Suprapubic skin (tissue), 4 donors: Measurements from ENCODE around the gene LRMDA. TPM values are rescaled to one million over a fixed set of nuclear protein-coding genes. Genes with fewer than 3 reads are reported as not detected.

Source experiments
- DNase-seq, 2 donors: peaks; one replicate each; pipeline ENCODE4 v3.0.0-alpha.2; 2019; ENCODE audit warnings: low spot score in 2 of 2
- H3K27ac ChIP-seq: fragments of 200-600 bp; sonication (generic); one replicate; pipeline ENCODE4 v1.5.1; 2019
- H3K27me3 ChIP-seq: fragments of 200-600 bp; sonication (generic); one replicate; pipeline ENCODE4 v1.5.1; 2019
- H3K36me3 ChIP-seq: fragments of 200-600 bp; sonication (generic); one replicate; pipeline ENCODE4 v1.5.1; 2019
- H3K4me1 ChIP-seq: fragments of 200-600 bp; sonication (generic); one replicate; pipeline ENCODE4 v1.5.1; 2019
- H3K4me3 ChIP-seq: fragments of 200-600 bp; sonication (generic); one replicate; pipeline ENCODE4 v1.5.1; 2019; ENCODE audit warnings: mild to moderate bottlenecking
- H3K9me3 ChIP-seq: fragments of 200-600 bp; sonication (generic); one replicate; pipeline ENCODE4 v1.5.1; 2019
- EP300 ChIP-seq: sonication (generic); formaldehyde crosslinking; IDR thresholded peaks from one replicate; pipeline ENCODE4 v1.6.1; 2017; ENCODE audit warnings: antibody characterized with exemption
- POLR2A ChIP-seq, 2 donors: fragments of 450-650 bp; IDR thresholded peaks; one replicate each; pipeline ENCODE4 v1.6.1; 2017; ENCODE audit warnings: antibody characterized with exemption in 2 of 2, mild to moderate bottlenecking in 2 of 2, moderate library complexity in 2 of 2
- POLR2AphosphoS5 ChIP-seq, 3 donors: sonication (generic); formaldehyde crosslinking; IDR thresholded peaks; one replicate each; pipeline ENCODE4 v1.6.1; 2017; ENCODE audit warnings: antibody characterized with exemption in 3 of 3
- WGBS: methylation state at CpG from one replicate; pipeline ENCODE4 v1.1.5; 2018; 5-methylcytosine and 5-hydroxymethylcytosine counted together
- total RNA-seq, 4 donors: library from RNA; depleted of rRNA; stranded (reverse); fragments of >200 nt; gene quantifications; one replicate each; pipeline ENCODE4 v1.1.0, GENCODE V29; 2016
- TF ChIP-seq, protein P1 (sequence below), 2 donors: fragments of 200-600 bp in 1 of 2; fragments of 450-650 bp in 1 of 2; sonication (generic) in 1 of 2; IDR thresholded peaks; one replicate each; pipeline ENCODE4 v1.5.1; 2016 to 2019; ENCODE audit warnings: antibody characterized with exemption in 2 of 2, mild to moderate bottlenecking in 1 of 2, moderate library complexity in 1 of 2

Gene LRMDA
- total RNA-seq, 4 donors from 2014 or later, result 0.10 to 2.9 (median 1.9) TPM; not detected in 1

DNA sequence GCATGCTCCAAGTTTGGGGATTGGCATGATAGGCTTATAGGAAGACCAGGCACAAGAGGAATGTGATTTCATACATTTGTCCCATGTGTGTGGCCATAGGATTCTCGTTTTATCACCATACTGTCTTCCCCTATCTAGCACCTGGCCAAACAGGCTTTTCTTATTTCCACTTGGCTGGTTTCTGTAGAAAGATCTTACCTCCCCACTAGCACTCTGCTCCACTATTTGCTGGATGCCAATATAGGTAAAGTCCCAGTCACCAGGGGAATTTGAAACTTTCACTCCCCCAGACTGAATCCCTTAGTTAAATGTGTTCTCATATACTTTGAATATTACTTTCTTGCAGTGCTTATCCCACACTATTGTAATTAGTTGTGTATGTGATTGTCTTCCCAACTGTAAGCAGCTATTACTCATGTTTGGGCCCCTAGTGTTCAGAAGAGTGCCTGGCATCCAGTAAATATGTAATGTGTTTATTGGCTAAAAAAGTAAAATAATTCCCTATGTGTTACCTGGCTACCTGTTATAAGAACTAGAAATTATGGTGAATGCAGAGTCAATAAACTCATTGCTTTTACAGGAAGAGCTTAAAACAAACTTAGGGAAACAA is 109.0 kb downstream of the LRMDA start:
- Histone ChIP-seq H3K9me3 (no peaks in the 10 kb centered on the region), H3K27me3 (no peaks in the 10 kb centered on the region), H3K27ac (no peak overlapping the region), H3K4me1 (peaks cover 6% of the 10 kb centered on the region), H3K36me3 (no peaks in the 10 kb centered on the region), H3K4me3 (no peak overlapping the region)
- no peak for DNase-seq
- TF ChIP-seq EP300 (no peak), POLR2A (IDR thresholded peaks at IDR 0.05) (no peak), POLR2AphosphoS5 (IDR thresholded peaks at IDR 0.05) (no peak)
- TF ChIP-seq, protein P1, sequence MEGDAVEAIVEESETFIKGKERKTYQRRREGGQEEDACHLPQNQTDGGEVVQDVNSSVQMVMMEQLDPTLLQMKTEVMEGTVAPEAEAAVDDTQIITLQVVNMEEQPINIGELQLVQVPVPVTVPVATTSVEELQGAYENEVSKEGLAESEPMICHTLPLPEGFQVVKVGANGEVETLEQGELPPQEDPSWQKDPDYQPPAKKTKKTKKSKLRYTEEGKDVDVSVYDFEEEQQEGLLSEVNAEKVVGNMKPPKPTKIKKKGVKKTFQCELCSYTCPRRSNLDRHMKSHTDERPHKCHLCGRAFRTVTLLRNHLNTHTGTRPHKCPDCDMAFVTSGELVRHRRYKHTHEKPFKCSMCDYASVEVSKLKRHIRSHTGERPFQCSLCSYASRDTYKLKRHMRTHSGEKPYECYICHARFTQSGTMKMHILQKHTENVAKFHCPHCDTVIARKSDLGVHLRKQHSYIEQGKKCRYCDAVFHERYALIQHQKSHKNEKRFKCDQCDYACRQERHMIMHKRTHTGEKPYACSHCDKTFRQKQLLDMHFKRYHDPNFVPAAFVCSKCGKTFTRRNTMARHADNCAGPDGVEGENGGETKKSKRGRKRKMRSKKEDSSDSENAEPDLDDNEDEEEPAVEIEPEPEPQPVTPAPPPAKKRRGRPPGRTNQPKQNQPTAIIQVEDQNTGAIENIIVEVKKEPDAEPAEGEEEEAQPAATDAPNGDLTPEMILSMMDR (IDR thresholded peaks at IDR 0.05), result no peak
- 46% methylated on average over 1 of the region's 1 CpG for WGBS

DNA sequence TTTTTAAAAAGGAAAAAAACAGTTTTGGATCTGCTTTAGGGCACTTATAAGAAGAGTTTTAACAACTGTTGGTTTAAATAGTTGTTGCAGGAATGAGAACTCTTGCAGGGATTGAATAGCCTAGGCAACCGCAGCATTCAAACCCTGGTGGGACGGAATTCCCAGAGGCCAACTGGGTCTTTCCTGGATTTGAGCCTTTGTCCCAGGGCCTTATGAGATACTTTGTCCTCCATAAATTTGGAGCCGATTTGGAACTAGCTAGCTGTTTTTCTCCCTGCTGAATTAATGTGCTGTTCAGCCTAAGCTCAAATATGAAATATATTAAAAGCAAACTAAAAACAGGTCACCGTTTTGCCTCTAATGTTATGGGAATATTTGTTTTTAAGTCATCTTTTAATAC is 109.6 kb downstream of the LRMDA start:
- H3K9me3 ChIP-seq, result no peaks in the 10 kb centered on the region
- no peaks in the 10 kb centered on the region for H3K36me3 ChIP-seq
- H3K27ac ChIP-seq, result no peak overlapping the region
- H3K4me3 ChIP-seq, result no peak overlapping the region
- no peak for TF ChIP-seq POLR2AphosphoS5 (IDR thresholded peaks at IDR 0.05)
- TF ChIP-seq, protein P1 (IDR thresholded peaks at IDR 0.05), result no peak
- TF ChIP-seq POLR2A (IDR thresholded peaks at IDR 0.05), result no peak
- no peak for TF ChIP-seq EP300
- WGBS, result 58% methylated on average over 4 of the region's 4 CpGs
- H3K27me3 ChIP-seq, result no peaks in the 10 kb centered on the region
- no peak for DNase-seq
- peaks cover 6% of the 10 kb centered on the region for H3K4me1 ChIP-seq

DNA sequence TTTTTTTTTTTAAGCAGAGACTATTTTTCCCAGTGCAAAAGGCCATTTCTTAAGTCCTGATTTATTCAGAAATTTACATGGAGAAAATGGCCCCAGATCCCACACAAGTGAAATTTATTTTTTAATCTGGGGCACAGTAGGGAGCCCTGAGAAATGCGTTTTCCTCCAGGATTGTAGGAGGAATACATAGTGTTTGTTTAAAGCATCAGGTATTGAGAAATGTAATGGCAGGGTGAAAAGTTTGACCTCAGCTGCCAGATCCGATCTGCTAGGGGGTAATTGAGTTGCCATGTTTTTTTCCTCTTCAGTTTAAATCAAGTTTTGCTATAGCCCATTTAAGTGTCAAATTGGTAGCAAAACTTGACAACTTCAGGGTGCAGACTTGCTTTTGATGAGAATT is 110.0 kb downstream of the LRMDA start:
- H3K4me1 ChIP-seq, result peaks cover 6% of the 10 kb centered on the region
- no peaks in the 10 kb centered on the region for H3K36me3 ChIP-seq
- no peaks in the 10 kb centered on the region for H3K27me3 ChIP-seq
- DNase-seq, result no peak
- 82% methylated on average over 2 of the region's 2 CpGs for WGBS
- no peak overlapping the region for H3K4me3 ChIP-seq
- TF ChIP-seq, protein P1 (IDR thresholded peaks at IDR 0.05), result no peak
- no peak for TF ChIP-seq POLR2A (IDR thresholded peaks at IDR 0.05)
- no peak for TF ChIP-seq EP300
- no peak for TF ChIP-seq POLR2AphosphoS5 (IDR thresholded peaks at IDR 0.05)
- H3K27ac ChIP-seq, result no peak overlapping the region
- no peaks in the 10 kb centered on the region for H3K9me3 ChIP-seq

DNA sequence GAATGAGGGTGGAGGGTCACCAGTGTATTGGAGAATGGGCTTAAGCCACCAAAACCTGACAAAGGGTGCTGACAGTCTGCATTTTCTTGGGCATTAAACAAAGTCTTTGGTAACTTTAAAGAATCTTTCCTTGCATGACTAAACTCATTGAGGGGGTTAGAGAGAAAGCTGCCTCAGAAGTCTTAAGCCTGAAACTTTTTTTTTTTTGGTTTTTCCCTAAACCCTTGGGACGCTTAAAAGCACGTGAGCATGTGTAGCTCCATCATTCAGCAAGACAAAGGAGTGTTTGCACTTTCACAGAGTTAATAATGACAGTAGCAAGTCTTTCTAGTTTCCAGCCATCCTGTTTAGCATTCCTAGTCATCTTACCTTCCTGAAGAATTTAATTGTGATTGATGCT is 110.7 kb downstream of the LRMDA start:
- TF ChIP-seq POLR2A (IDR thresholded peaks at IDR 0.05) (no peak), EP300 (no peak), POLR2AphosphoS5 (IDR thresholded peaks at IDR 0.05) (no peak)
- TF ChIP-seq, protein P1 (IDR thresholded peaks at IDR 0.05), result no peak
- no peak overlapping the region for H3K4me3 ChIP-seq
- no peaks in the 10 kb centered on the region for H3K36me3 ChIP-seq
- WGBS, result 55% methylated on average over 2 of the region's 2 CpGs
- peaks cover 6% of the 10 kb centered on the region for H3K4me1 ChIP-seq
- DNase-seq, result no peak
- no peaks in the 10 kb centered on the region for H3K27me3 ChIP-seq
- H3K9me3 ChIP-seq, result no peaks in the 10 kb centered on the region
- no peak overlapping the region for H3K27ac ChIP-seq

DNA sequence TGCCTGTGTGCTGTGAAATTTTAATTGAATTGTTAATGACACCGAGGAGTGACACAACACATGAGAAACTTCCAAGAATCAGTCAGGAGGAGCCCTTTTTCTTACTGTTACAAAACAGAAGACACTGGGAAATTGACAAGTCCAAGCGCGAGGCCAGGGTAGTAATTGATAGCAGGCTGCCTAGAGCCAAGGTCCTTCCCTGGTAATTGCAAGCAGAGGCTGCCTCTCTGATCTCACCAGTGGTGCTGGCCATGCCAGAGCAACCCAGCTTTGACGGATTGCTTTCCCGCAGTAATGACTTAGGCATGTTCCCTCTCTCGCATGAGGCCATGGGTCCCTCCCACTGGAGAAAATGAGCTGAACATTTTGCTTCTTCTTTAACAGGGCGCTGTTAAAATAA is 111.5 kb downstream of the LRMDA start:
- Histone ChIP-seq H3K4me1 (peaks cover 6% of the 10 kb centered on the region), H3K9me3 (no peaks in the 10 kb centered on the region), H3K27ac (no peak overlapping the region), H3K36me3 (no peaks in the 10 kb centered on the region), H3K27me3 (no peaks in the 10 kb centered on the region), H3K4me3 (no peak overlapping the region)
- peak; percentile 54 to 92 (median 69) for TF ChIP-seq POLR2AphosphoS5 (IDR thresholded peaks at IDR 0.05)
- TF ChIP-seq EP300, result no peak
- peak; percentile 85 to 89 for DNase-seq
- 32% methylated on average over 7 of the region's 7 CpGs for WGBS

DNA sequence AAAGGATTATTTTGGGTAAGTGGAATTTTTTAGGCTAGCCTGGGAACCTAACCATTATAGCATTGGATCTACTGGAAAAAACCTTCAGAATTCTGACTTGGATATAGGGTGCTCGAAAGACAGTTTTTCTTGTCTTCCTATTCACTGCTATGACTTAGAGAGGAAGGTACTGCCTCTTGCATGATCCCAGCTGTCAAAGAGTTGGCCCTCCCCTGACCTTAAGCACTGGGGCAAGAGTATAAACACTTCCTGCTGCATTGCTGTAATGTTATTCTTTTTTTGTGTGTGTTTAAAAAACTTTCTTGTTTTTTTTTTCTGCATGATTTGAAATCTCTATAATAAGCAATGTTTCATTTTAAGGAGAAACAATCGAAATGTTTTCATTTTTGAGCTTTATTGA is 113.0 kb downstream of the LRMDA start:
- 79% methylated on average over 2 of the region's 2 CpGs for WGBS
- Histone ChIP-seq H3K36me3 (no peaks in the 10 kb centered on the region), H3K4me3 (no peak overlapping the region), H3K9me3 (no peaks in the 10 kb centered on the region), H3K27me3 (no peaks in the 10 kb centered on the region), H3K27ac (no peak overlapping the region), H3K4me1 (peaks cover 6% of the 10 kb centered on the region)
- TF ChIP-seq POLR2AphosphoS5 (IDR thresholded peaks at IDR 0.05) (no peak), POLR2A (IDR thresholded peaks at IDR 0.05) (no peak)
- no peak for DNase-seq
